ENCODE data around the gene RIOK2. TPM values are rescaled to one million over a fixed set of nuclear protein-coding genes. Genes with fewer than 3 reads are reported as not detected.

The RIOK2 gene
- total and polyA plus RNA-seq, 8 donors: 19.2 to 54.1 (median 42.9) TPM

GRCh38 chr5:97163790-97164285 is 19.2 kb downstream of the RIOK2 start:
- H3K4me3 ChIP-seq: no peak overlapping the region
- H3K4me1 ChIP-seq: peaks cover 0 to 3% of the 10 kb centered on the region in 2 donors
- no peak for TF ChIP-seq CTCF (IDR thresholded peaks at IDR 0.05)
- ATAC-seq (no peak), DNase-seq (no peak)
- no peaks in the 10 kb centered on the region for H3K27me3 ChIP-seq
- no peaks in the 10 kb centered on the region for H3K9me3 ChIP-seq
- no peak overlapping the region for H3K27ac ChIP-seq
- intact Hi-C loops (cut with DNase I): loop anchor here in 1 of 2 donors (10.0 kb wide), 2 partner anchors 159 to 409 kb away; no protein-coding TSS in a partner anchor
- H3K36me3 ChIP-seq: peaks cover 0 to 70% of the 10 kb centered on the region in 2 donors

- intact Hi-C loops (cut with DNase I): loop anchor here in 1 of 2 donors (10.0 kb wide), 2 partner anchors 159 to 409 kb away; no protein-coding TSS in a partner anchor
- H3K4me1 ChIP-seq: peaks cover 0 to 3% of the 10 kb centered on the region in 2 donors
- H3K27ac ChIP-seq: no peak overlapping the region
- DNase-seq (peak in 2 of 4 donors; percentile 11 to 15), ATAC-seq (peak; percentile 42)
- H3K4me3 ChIP-seq: no peak overlapping the region
- H3K27me3 ChIP-seq: no peaks in the 10 kb centered on the region
- peaks cover 0 to 2% of the 10 kb centered on the region in 2 donors for H3K9me3 ChIP-seq
- peaks cover 0 to 68% of the 10 kb centered on the region in 2 donors for H3K36me3 ChIP-seq
- TF ChIP-seq CTCF (IDR thresholded peaks at IDR 0.05): peak; percentile 55 to 59
These were observed 19.7 kb downstream of the RIOK2 start for GRCh38 chr5:97163360-97163764.

GRCh38 chr5:97162045-97162444 is 21.0 kb downstream of the RIOK2 start:
- Histone ChIP-seq H3K27ac (no peak overlapping the region), H3K27me3 (no peaks in the 10 kb centered on the region), H3K36me3 (peaks cover 0 to 55% of the 10 kb centered on the region in 2 donors), H3K4me1 (peaks cover 0 to 3% of the 10 kb centered on the region in 2 donors), H3K9me3 (peaks cover 0 to 14% of the 10 kb centered on the region in 2 donors), H3K4me3 (no peak overlapping the region)
- peak; percentile 84 for ATAC-seq
- DNase-seq: peak in 2 of 4 donors; percentile 65 to 83
- TF ChIP-seq CTCF (IDR thresholded peaks at IDR 0.05): peak; percentile 81 to 84
- intact Hi-C loops (cut with DNase I): loop anchor here in 1 of 2 donors (10.0 kb wide), 2 partner anchors 157 to 407 kb away; no protein-coding TSS in a partner anchor

- no peaks in the 10 kb centered on the region for H3K27me3 ChIP-seq
- intact Hi-C loops (cut with DNase I): no loop called here
- DNase-seq: no peak
- H3K36me3 ChIP-seq: peaks cover 0 to 30% of the 10 kb centered on the region in 2 donors
- H3K27ac ChIP-seq: no peak overlapping the region
- H3K9me3 ChIP-seq: peaks cover 0 to 14% of the 10 kb centered on the region in 2 donors
- no peaks in the 10 kb centered on the region for H3K4me1 ChIP-seq
- no peak for ATAC-seq
- no peak for TF ChIP-seq CTCF (IDR thresholded peaks at IDR 0.05)
- H3K4me3 ChIP-seq: no peak overlapping the region
These were observed 25.4 kb downstream of the RIOK2 start for GRCh38 chr5:97157689-97158088.

GRCh38 chr5:97151370-97151769 is 31.7 kb downstream of the RIOK2 start:
- H3K36me3 ChIP-seq: no peaks in the 10 kb centered on the region
- no peaks in the 10 kb centered on the region for H3K9me3 ChIP-seq
- DNase-seq: no peak
- intact Hi-C loops (cut with DNase I): no loop called here
- no peak for TF ChIP-seq CTCF (IDR thresholded peaks at IDR 0.05)
- no peak overlapping the region for H3K4me3 ChIP-seq
- ATAC-seq: no peak
- no peaks in the 10 kb centered on the region for H3K27me3 ChIP-seq
- no peak overlapping the region for H3K27ac ChIP-seq
- H3K4me1 ChIP-seq: no peaks in the 10 kb centered on the region

Measured in left lung (tissue), 10 donors.